CD4-positive, CD25-positive, alpha-beta regulatory T cell (primary cell): Measurements from ENCODE around the gene C1orf216. TPM values are rescaled to one million over a fixed set of nuclear protein-coding genes. Genes with fewer than 3 reads are reported as not detected.

ENCODE experiments used
- ATAC-seq, 2 donors: fragments of 150-1000 bp; cut with Tn5 transposase; one replicate each; pipeline ENCODE4 v1.10.0; 2021; ENCODE audit warnings: low read depth in 2 of 2, moderate number of reproducible peaks in 2 of 2, moderate library complexity in 1 of 2
- DNase-seq, 3 donors: peaks; one replicate each; pipeline versions ENCODE4 v3.0.0 to v3.0.0-alpha.2; 2012 to 2022; ENCODE audit warnings: mixed read lengths in 1 of 3
- H3K27ac ChIP-seq: one replicate; pipeline ENCODE4 v1.7.0; 2013; ENCODE audit warnings: mild to moderate bottlenecking, low read length; ENCODE audit not compliant: insufficient read depth, poor library complexity, severe bottlenecking
- H3K27me3 ChIP-seq: one replicate; pipeline ENCODE4 v1.7.0; 2013; ENCODE audit warnings: low read length; ENCODE audit not compliant: control insufficient read depth, insufficient read depth
- H3K36me3 ChIP-seq: one replicate; pipeline ENCODE4 v1.7.0; 2013; ENCODE audit warnings: mild to moderate bottlenecking, low read length, moderate library complexity; ENCODE audit not compliant: control insufficient read depth, insufficient read depth
- H3K4me1 ChIP-seq: 2 replicates; pipeline ENCODE4 v1.7.0; 2013; ENCODE audit warnings: mild to moderate bottlenecking, low read length; ENCODE audit not compliant: insufficient read depth, control insufficient read depth, poor library complexity, severe bottlenecking
- H3K4me3 ChIP-seq: one replicate; pipeline ENCODE4 v1.7.0; 2013; ENCODE audit warnings: low read depth, mild to moderate bottlenecking, low read length, moderate library complexity
- H3K9me3 ChIP-seq, 2 experiments: 1 replicate in 1 of 2; 2 replicates in 1 of 2; pipeline ENCODE4 v1.7.0; 2013; ENCODE audit warnings: low read length in 2 of 2, mild to moderate bottlenecking in 1 of 2, moderate library complexity in 1 of 2; ENCODE audit not compliant: control insufficient read depth in 2 of 2
- H3K27ac Mint-ChIP-seq, 3 donors: one replicate each; pipeline ENCODE4 v1.8.0; 2020 to 2022; ENCODE audit warnings: mild to moderate bottlenecking in 3 of 3, mixed read lengths in 3 of 3, moderate library complexity in 2 of 3
- H3K27me3 Mint-ChIP-seq: one replicate; pipeline ENCODE4 v1.8.0; 2022; ENCODE audit warnings: mild to moderate bottlenecking, mixed read lengths
- H3K36me3 Mint-ChIP-seq: one replicate; pipeline ENCODE4 v1.8.0; 2020; ENCODE audit warnings: mixed read lengths
- H3K4me1 Mint-ChIP-seq, 4 donors: one replicate each; pipeline ENCODE4 v1.8.0; 2020 to 2022; ENCODE audit warnings: mixed read lengths in 4 of 4, mild to moderate bottlenecking in 1 of 4
- H3K4me3 Mint-ChIP-seq, 4 donors: one replicate each; pipeline ENCODE4 v1.8.0; 2020 to 2022; ENCODE audit warnings: mild to moderate bottlenecking in 4 of 4, mixed read lengths in 4 of 4, moderate library complexity in 3 of 4
- H3K9me3 Mint-ChIP-seq, 7 donors: one replicate each; pipeline ENCODE4 v1.8.0; 2020 to 2022; ENCODE audit warnings: mixed read lengths in 7 of 7, mild to moderate bottlenecking in 3 of 7, moderate library complexity in 2 of 7
- polyA plus RNA-seq, 4 donors: library from polyadenylated mRNA; unstranded; fragments of 300-500 nt; fragmentation: Illumina TruSeq; gene quantifications; one replicate each; pipeline ENCODE4 v1.2.3, GENCODE V29; 2021
- total RNA-seq: library from RNA; stranded (reverse); gene quantifications from one replicate; pipeline ENCODE4 v1.2.3, GENCODE V29; 2022

The C1orf216 gene
- total and polyA plus RNA-seq, 5 donors from 2014 or later = 9.0 to 23.9 (median 14.5) TPM

GRCh38 chr1:35675773-35676172 is 42.9 kb downstream of the C1orf216 start:
- no peak overlapping the region for H3K4me3 ChIP-seq
- H3K27me3 ChIP-seq = peaks cover 1% of the 10 kb centered on the region
- no peaks in the 10 kb centered on the region for H3K36me3 ChIP-seq
- no peak for ATAC-seq
- H3K27ac ChIP-seq = no peak overlapping the region
- H3K4me1 ChIP-seq = no peaks in the 10 kb centered on the region
- H3K36me3 Mint-ChIP-seq = no peaks in the 10 kb centered on the region
- H3K4me1 Mint-ChIP-seq = peaks cover 0 to 3% (median 0%) of the 10 kb centered on the region in 4 donors
- H3K9me3 Mint-ChIP-seq = peaks cover 0 to 2% (median 0%) of the 10 kb centered on the region in 7 donors
- no peaks in the 10 kb centered on the region for H3K9me3 ChIP-seq
- H3K27ac Mint-ChIP-seq = no peak overlapping the region
- H3K4me3 Mint-ChIP-seq = no peak overlapping the region
- peaks cover 7% of the 10 kb centered on the region for H3K27me3 Mint-ChIP-seq
- DNase-seq = no peak

- DNase-seq (no peak), ATAC-seq (no peak)
- H3K27me3 Mint-ChIP-seq = peaks cover 17% of the 10 kb centered on the region
- Histone ChIP-seq H3K36me3 (no peaks in the 10 kb centered on the region), H3K4me3 (no peak overlapping the region), H3K27ac (no peak overlapping the region), H3K27me3 (peaks cover 1% of the 10 kb centered on the region), H3K9me3 (no peaks in the 10 kb centered on the region), H3K4me1 (no peaks in the 10 kb centered on the region)
- peaks cover 0 to 2% (median 0%) of the 10 kb centered on the region in 7 donors for H3K9me3 Mint-ChIP-seq
- no peak overlapping the region for H3K4me3 Mint-ChIP-seq
- no peak overlapping the region for H3K27ac Mint-ChIP-seq
- no peaks in the 10 kb centered on the region for H3K36me3 Mint-ChIP-seq
- peaks cover 0 to 3% (median 0%) of the 10 kb centered on the region in 4 donors for H3K4me1 Mint-ChIP-seq
These were observed 44.6 kb downstream of the C1orf216 start for GRCh38 chr1:35674111-35674510.

- H3K36me3 ChIP-seq = no peaks in the 10 kb centered on the region
- Mint-ChIP-seq H3K27ac (no peak overlapping the region), H3K4me1 (peaks cover 0 to 3% (median 0%) of the 10 kb centered on the region in 4 donors), H3K4me3 (no peak overlapping the region), H3K27me3 (peaks cover 25% of the 10 kb centered on the region), H3K9me3 (peaks cover 0 to 2% (median 0%) of the 10 kb centered on the region in 7 donors), H3K36me3 (no peaks in the 10 kb centered on the region)
- ATAC-seq (no peak), DNase-seq (no peak)
- no peak overlapping the region for H3K4me3 ChIP-seq
- no peak overlapping the region for H3K27ac ChIP-seq
- H3K4me1 ChIP-seq = no peaks in the 10 kb centered on the region
- H3K9me3 ChIP-seq = no peaks in the 10 kb centered on the region
- peaks cover 2% of the 10 kb centered on the region for H3K27me3 ChIP-seq
These were observed 46.6 kb downstream of the C1orf216 start for GRCh38 chr1:35672116-35672515.

GRCh38 chr1:35668506-35668905 is 50.2 kb downstream of the C1orf216 start:
- Mint-ChIP-seq H3K27ac (no peak overlapping the region), H3K9me3 (peaks cover 0 to 2% (median 0%) of the 10 kb centered on the region in 7 donors), H3K4me1 (peaks cover 0 to under 1% (median 0%) of the 10 kb centered on the region in 4 donors), H3K27me3 (peaks cover 28% of the 10 kb centered on the region), H3K36me3 (no peaks in the 10 kb centered on the region), H3K4me3 (no peak overlapping the region)
- Histone ChIP-seq H3K27me3 (peaks cover 6% of the 10 kb centered on the region), H3K4me1 (no peaks in the 10 kb centered on the region), H3K4me3 (no peak overlapping the region), H3K9me3 (no peaks in the 10 kb centered on the region), H3K36me3 (no peaks in the 10 kb centered on the region), H3K27ac (no peak overlapping the region)
- no peak for ATAC-seq
- no peak for DNase-seq

GRCh38 chr1:35666916-35667315 is 51.8 kb downstream of the C1orf216 start:
- no peak overlapping the region for H3K4me3 Mint-ChIP-seq
- H3K9me3 Mint-ChIP-seq = peaks cover 0 to 4% (median 0%) of the 10 kb centered on the region in 7 donors
- peaks cover 41% of the 10 kb centered on the region for H3K27me3 Mint-ChIP-seq
- DNase-seq (no peak), ATAC-seq (no peak)
- Histone ChIP-seq H3K4me1 (no peaks in the 10 kb centered on the region), H3K36me3 (no peaks in the 10 kb centered on the region), H3K27me3 (peaks cover 6% of the 10 kb centered on the region), H3K9me3 (no peaks in the 10 kb centered on the region), H3K27ac (no peak overlapping the region), H3K4me3 (no peak overlapping the region)
- no peaks in the 10 kb centered on the region for H3K36me3 Mint-ChIP-seq
- no peak overlapping the region for H3K27ac Mint-ChIP-seq
- H3K4me1 Mint-ChIP-seq = no peaks in the 10 kb centered on the region

GRCh38 chr1:35666216-35666615 is 52.5 kb downstream of the C1orf216 start:
- Histone ChIP-seq H3K4me1 (no peaks in the 10 kb centered on the region), H3K36me3 (no peaks in the 10 kb centered on the region), H3K4me3 (no peak overlapping the region), H3K27me3 (peaks cover 6% of the 10 kb centered on the region), H3K27ac (no peak overlapping the region), H3K9me3 (no peaks in the 10 kb centered on the region)
- Mint-ChIP-seq H3K4me1 (no peaks in the 10 kb centered on the region), H3K27ac (peak overlapping the region in 1 of 3 donors; percentile 15), H3K27me3 (peaks cover 41% of the 10 kb centered on the region), H3K9me3 (peaks cover 0 to 3% (median 0%) of the 10 kb centered on the region in 7 donors), H3K36me3 (no peaks in the 10 kb centered on the region), H3K4me3 (no peak overlapping the region)
- no peak for DNase-seq
- ATAC-seq = no peak

Other genes with a start within 250 kb of the C1orf216 start
- 72.4 TPM for gene KIAA0319L, start 161.5 kb downstream of the C1orf216 start, total RNA-seq
- 10 to 100 TPM; 16.2 to 21.3 (median 17.4) TPM for gene KIAA0319L, start 161.5 kb downstream of the C1orf216 start, polyA plus RNA-seq
- 28.7 TPM for gene NCDN, start 161.1 kb downstream of the C1orf216 start, total RNA-seq
- gene NCDN, start 161.1 kb downstream of the C1orf216 start, polyA plus RNA-seq = 10 to 100 TPM in 2 of 4 donors, 1 to 10 TPM in 2; 5.5 to 11.1 (median 10.1) TPM
- 5.1 TPM for gene TFAP2E, start 145.6 kb downstream of the C1orf216 start, total RNA-seq
- under 1 TPM in 3 of 4 donors, not detected in 1; 0.17 to 0.71 (median 0.21) TPM for gene TFAP2E, start 145.6 kb downstream of the C1orf216 start, polyA plus RNA-seq
- gene PSMB2, start 77.4 kb downstream of the C1orf216 start, total RNA-seq = 34.4 TPM
- 100 to 1,000 TPM in 1 of 4 donors, 10 to 100 TPM in 3; 69.6 to 101 (median 82.0) TPM for gene PSMB2, start 77.4 kb downstream of the C1orf216 start, polyA plus RNA-seq
- gene CLSPN, start 51.1 kb upstream of the C1orf216 start, total RNA-seq = 2.9 TPM
- gene CLSPN, start 51.1 kb upstream of the C1orf216 start, polyA plus RNA-seq = under 1 TPM; 0.13 to 0.95 (median 0.29) TPM
- 12.7 TPM for gene AGO4, start 89.1 kb upstream of the C1orf216 start, total RNA-seq
- 1 to 10 TPM; 2.4 to 4.1 (median 3.6) TPM for gene AGO4, start 89.1 kb upstream of the C1orf216 start, polyA plus RNA-seq
- 24.3 TPM for gene AGO1, start 164.3 kb upstream of the C1orf216 start, total RNA-seq
- gene AGO1, start 164.3 kb upstream of the C1orf216 start, polyA plus RNA-seq = 10 to 100 TPM in 1 of 4 donors, 1 to 10 TPM in 3; 6.7 to 10.9 (median 8.0) TPM
- gene AGO3, start 212.2 kb upstream of the C1orf216 start, total RNA-seq = 36.7 TPM
- gene AGO3, start 212.2 kb upstream of the C1orf216 start, polyA plus RNA-seq = 10 to 100 TPM in 1 of 4 donors, 1 to 10 TPM in 3; 8.1 to 12.7 (median 9.6) TPM